ENCODE results near the gene GSTO1.

GSTO1 gene

DNA sequence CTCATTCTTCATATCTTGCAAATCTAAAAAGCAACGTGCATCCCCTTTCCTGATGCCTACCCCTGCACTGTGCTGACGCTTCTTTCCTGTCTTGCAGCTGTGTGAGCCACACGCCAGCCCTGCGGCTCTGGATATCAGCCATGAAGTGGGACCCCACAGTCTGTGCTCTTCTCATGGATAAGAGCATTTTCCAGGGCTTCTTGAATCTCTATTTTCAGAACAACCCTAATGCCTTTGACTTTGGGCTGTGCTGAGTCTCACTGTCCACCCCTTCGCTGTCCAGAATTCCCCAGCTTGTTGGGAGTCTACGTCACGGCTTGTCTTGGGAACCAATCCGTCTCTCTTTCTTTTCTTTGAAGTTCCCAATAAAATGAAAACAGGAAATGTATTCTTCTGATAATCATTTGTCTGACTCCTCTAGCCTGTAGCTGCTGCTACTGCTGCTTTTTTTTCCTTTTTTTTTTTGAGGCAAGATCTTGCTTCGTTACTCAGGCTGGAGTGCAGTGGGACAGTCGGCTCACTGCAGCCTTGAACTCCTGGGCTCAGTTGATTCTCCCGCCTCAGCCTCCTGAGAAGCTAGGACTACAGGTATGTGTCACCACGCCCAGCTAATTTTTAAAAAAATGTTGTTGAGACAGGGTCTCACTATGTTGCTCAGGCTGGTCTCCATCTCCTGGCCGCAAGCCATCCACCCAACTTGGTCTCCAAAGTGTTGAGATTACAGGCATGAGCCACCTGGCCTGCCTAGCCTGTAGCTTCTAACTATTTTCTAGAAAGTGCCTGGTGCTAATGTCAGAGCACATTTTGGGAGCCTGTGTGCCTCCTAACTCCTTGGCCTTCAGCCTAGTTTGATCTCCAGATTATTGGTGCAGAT is 44.6 kb downstream of the GSTO1 start:
- no peaks in the 10 kb centered on the region for H3K4me1 ChIP-seq (ENCODE audit: control insufficient read depth, insufficient read depth, low read length)
- no peak overlapping the region for H3K4me3 ChIP-seq (ENCODE audit: low read depth, low read length)
- POLR2A ChIA-PET = no interaction called here
- no peak overlapping the region for H3K27ac ChIP-seq (ENCODE audit: extremely low read depth, low read depth, low read length)
- CTCF ChIA-PET = interaction anchor here (0.6 to 14.0 kb wide), 14 partner anchors 8 to 323 kb away, joined by 3 to 289 read pairs (median 4); partner anchors contain the start of gene CFAP58
- no peak for TF ChIP-seq SP3 (tag by site-specific recombination; IDR thresholded peaks at IDR 0.05)
- TF ChIP-seq ZNF155 (tag by site-specific recombination; IDR thresholded peaks at IDR 0.05) = no peak
- TF ChIP-seq ZNF513 (tag by site-specific recombination; IDR thresholded peaks at IDR 0.05) = no peak
- no peak for TF ChIP-seq KLF17 (tag by site-specific recombination; IDR thresholded peaks at IDR 0.05)
- TF ChIP-seq ZNF311 (tag by site-specific recombination; IDR thresholded peaks at IDR 0.05; ENCODE audit: borderline replicate concordance) = no peak
- no peak for TF ChIP-seq ZNF830 (tag by site-specific recombination; IDR thresholded peaks at IDR 0.05; ENCODE audit: low read depth)
- no peaks in the 10 kb centered on the region for H3K9me3 ChIP-seq (ENCODE audit: control insufficient read depth, insufficient read depth, low read depth, low read length)
- no peaks in the 10 kb centered on the region for H3K36me3 ChIP-seq (ENCODE audit: control insufficient read depth in 2 of 2, insufficient read depth in 1 of 2, low read length in 2 of 2)

- no peak overlapping the region for H3K27ac ChIP-seq (ENCODE audit: extremely low read depth, low read depth, low read length)
- POLR2A ChIA-PET = interaction anchor here (0.9 kb wide), 1 partner anchor 179 kb away, joined by 3 read pairs; no protein-coding TSS in a partner anchor
- CTCF ChIA-PET = interaction anchor here (0.6 to 14.0 kb wide), 5 partner anchors 9 to 322 kb away, joined by 4 to 289 read pairs (median 12); partner anchors contain the start of gene CFAP58
Measured at GRCh38 chr10:104300002-104300735, 45.5 kb downstream of the GSTO1 start.

More at GRCh38 chr10:104300002-104300735, 45.5 kb downstream of the GSTO1 start:
- TF ChIP-seq ZBTB6 (tag by site-specific recombination; IDR thresholded peaks at IDR 0.05) = no peak
- no peak for TF ChIP-seq ZNF133 (tag by site-specific recombination; IDR thresholded peaks at IDR 0.05)
- TF ChIP-seq MEIS1 (CRISPR knock-in tag; IDR thresholded peaks at IDR 0.05; ENCODE audit: borderline replicate concordance) = no peak
- TF ChIP-seq SETDB1 (IDR thresholded peaks at IDR 0.05; ENCODE audit: insufficient read length, low read length) = no peak
- no peak for TF ChIP-seq ZNF121 (tag by site-specific recombination; IDR thresholded peaks at IDR 0.05)
- TF ChIP-seq KLF10 (tag by site-specific recombination; IDR thresholded peaks at IDR 0.05) = no peak
- no peak for TF ChIP-seq ZNF311 (tag by site-specific recombination; IDR thresholded peaks at IDR 0.05; ENCODE audit: borderline replicate concordance)
- no peak for TF ChIP-seq MYNN (tag by site-specific recombination; IDR thresholded peaks at IDR 0.05; ENCODE audit: borderline replicate concordance)
- TF ChIP-seq TRIM28 (IDR thresholded peaks at IDR 0.05; ENCODE audit: borderline replicate concordance, low read length) = no peak
- no peak for TF ChIP-seq ZNF654 (tag by site-specific recombination; IDR thresholded peaks at IDR 0.05; ENCODE audit: low read depth)
- TF ChIP-seq, protein P1, sequence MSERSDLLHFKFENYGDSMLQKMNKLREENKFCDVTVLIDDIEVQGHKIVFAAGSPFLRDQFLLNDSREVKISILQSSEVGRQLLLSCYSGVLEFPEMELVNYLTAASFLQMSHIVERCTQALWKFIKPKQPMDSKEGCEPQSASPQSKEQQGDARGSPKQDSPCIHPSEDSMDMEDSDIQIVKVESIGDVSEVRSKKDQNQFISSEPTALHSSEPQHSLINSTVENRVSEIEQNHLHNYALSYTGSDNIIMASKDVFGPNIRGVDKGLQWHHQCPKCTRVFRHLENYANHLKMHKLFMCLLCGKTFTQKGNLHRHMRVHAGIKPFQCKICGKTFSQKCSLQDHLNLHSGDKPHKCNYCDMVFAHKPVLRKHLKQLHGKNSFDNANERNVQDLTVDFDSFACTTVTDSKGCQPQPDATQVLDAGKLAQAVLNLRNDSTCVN (tag by site-specific recombination; optimal IDR thresholded peaks at IDR 0.05) = no peak
- no peak for TF ChIP-seq ZNF747 (tag by site-specific recombination; IDR thresholded peaks at IDR 0.05)
- no peak for TF ChIP-seq GLI4 (tag by site-specific recombination; IDR thresholded peaks at IDR 0.05)
- no peak for TF ChIP-seq GFI1B (tag by site-specific recombination; IDR thresholded peaks at IDR 0.05)
- no peak for TF ChIP-seq SP3 (tag by site-specific recombination; IDR thresholded peaks at IDR 0.05)
- no peak for TF ChIP-seq ZNF221 (tag by site-specific recombination; IDR thresholded peaks at IDR 0.05; ENCODE audit: borderline replicate concordance)
- TF ChIP-seq ZNF266 (tag by site-specific recombination; IDR thresholded peaks at IDR 0.05; ENCODE audit: low read depth) = no peak
- TF ChIP-seq ZNF280D (tag by site-specific recombination; IDR thresholded peaks at IDR 0.05) = no peak
- no peak for TF ChIP-seq ZNF660 (tag by site-specific recombination; IDR thresholded peaks at IDR 0.05)
- no peak for TF ChIP-seq SALL2 (tag by site-specific recombination; IDR thresholded peaks at IDR 0.05; ENCODE audit: borderline replicate concordance)
- H3K4me3 ChIP-seq (ENCODE audit: low read depth, low read length) = no peak overlapping the region
- no peaks in the 10 kb centered on the region for H3K36me3 ChIP-seq (ENCODE audit: control insufficient read depth in 2 of 2, insufficient read depth in 1 of 2, low read length in 2 of 2)
- H3K4me1 ChIP-seq (ENCODE audit: control insufficient read depth, insufficient read depth, low read length) = no peaks in the 10 kb centered on the region
- H3K9me3 ChIP-seq (ENCODE audit: control insufficient read depth, insufficient read depth, low read depth, low read length) = no peaks in the 10 kb centered on the region
